Measurements from ENCODE around the gene APBB2.

APBB2 gene

DNA sequence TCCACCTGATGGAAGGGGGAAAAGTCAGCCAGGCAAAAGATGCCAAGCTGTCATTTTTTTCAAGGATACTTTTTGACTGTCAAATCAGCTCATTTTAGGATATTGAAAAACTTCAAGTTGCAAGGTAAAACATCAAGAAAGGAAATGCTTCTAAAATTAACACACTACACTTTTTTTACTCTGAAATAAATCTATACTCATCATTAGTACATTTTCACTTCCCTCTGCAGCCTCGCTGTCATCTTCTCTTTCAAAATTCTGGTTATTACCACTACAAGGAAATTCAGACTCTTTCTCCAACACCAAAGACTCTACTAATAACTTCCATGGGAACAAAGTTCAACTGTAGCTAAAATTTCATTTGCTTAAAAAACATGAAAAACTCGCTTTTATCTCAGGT is 41.6 kb downstream of the APBB2 start:
- DNase-seq (ENCODE audit: low spot score): no peak
- TF ChIP-seq CTCF (IDR thresholded peaks at IDR 0.05; ENCODE audit: borderline replicate concordance, control extremely low read depth, extremely low read depth, insufficient read depth, missing control alignments): no peak
- in situ Hi-C loops (cut with MboI; ENCODE audit: low sequenced_read_pairs, unreplicated experiment): no loop called here

DNA sequence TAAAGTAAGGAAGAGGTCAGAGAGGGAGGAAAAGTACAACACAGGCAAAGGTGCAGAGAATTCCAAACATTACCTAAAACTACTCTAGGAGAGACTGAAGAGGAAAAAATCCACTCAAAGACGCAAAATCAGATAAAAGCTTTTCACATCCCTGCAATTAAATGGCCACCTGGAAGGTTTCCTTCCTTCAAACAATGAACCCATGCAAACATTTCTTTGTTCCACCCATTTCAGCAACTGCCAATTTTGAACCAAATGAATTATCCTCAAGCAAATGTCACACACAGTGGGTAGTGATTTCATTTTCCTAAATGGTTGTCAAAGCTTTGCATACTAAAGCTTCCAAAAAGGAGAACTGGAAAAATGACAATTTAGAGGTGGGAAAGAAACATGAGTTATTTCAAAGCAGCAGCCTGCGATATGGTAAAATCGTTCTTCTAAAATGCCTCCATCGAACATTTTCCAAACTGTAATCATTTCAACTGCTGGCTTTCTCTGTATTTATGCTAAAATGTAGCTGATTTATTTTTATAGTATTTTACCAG is 45.0 kb downstream of the APBB2 start:
- in situ Hi-C loops (cut with MboI; ENCODE audit: low sequenced_read_pairs, unreplicated experiment): no loop called here
- TF ChIP-seq CTCF (IDR thresholded peaks at IDR 0.05; ENCODE audit: borderline replicate concordance, control extremely low read depth, extremely low read depth, insufficient read depth, missing control alignments): no peak
- DNase-seq (ENCODE audit: low spot score): no peak

DNA sequence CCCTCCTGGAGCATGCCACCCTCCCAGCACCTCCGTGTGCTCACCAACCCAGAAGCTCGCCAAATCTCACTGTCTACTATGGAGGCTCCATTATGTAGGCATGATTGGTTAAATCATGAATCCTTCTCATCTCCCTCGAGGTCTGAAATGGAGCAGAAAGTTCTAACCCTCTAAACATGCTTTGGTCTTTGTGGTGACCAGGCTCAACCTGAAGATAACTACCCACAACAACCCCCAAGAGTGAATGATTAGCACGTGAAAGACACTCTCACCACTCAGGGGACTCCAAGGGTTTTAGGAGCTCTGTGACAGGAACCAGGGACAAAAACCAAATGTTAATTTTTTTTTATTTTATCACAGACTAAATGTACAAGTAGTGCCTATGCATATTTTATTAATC is 47.2 kb downstream of the APBB2 start:
- DNase-seq (ENCODE audit: low spot score): no peak
- in situ Hi-C loops (cut with MboI; ENCODE audit: low sequenced_read_pairs, unreplicated experiment): no loop called here
- TF ChIP-seq CTCF (IDR thresholded peaks at IDR 0.05; ENCODE audit: borderline replicate concordance, control extremely low read depth, extremely low read depth, insufficient read depth, missing control alignments): no peak

DNA sequence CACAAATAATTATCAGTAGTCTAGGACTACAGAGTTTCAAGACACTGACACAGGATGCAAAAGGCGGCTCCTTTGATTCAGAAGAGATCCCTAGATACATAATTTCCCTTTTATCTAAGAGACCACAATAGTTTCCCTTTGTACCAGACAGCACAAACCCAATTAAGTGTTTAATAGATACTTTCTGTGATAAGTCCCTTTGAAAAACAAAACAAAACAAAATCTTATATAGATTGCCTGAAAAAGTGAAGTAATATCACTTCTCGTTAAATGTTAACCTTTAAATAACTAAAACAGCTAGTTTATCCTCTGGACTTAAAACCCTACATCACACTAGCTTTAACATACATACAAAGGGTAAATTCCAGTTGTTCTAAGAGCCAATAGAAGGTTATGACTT is 49.9 kb downstream of the APBB2 start:
- DNase-seq (ENCODE audit: low spot score): no peak
- in situ Hi-C loops (cut with MboI; ENCODE audit: low sequenced_read_pairs, unreplicated experiment): no loop called here
- TF ChIP-seq CTCF (IDR thresholded peaks at IDR 0.05; ENCODE audit: borderline replicate concordance, control extremely low read depth, extremely low read depth, insufficient read depth, missing control alignments): no peak

DNA sequence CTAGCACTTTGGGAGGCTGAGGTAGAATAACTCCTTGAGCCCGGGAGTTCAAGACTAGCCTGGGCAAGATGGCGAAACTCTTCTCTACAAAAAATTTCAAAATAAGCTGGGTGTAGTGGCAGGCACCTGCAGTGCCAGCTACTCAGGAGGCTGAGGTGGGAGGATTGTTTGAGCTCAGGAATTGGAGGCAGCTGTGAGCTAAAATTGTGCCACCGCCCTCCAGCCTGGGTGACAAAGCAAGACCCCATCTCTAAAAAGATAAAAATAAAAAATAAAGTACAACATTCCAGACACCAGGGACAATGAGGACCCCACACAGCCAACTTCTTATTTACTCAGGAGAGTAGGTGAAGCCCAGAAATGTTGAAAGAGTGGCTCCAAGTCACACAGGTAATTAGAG is 53.0 kb downstream of the APBB2 start:
- in situ Hi-C loops (cut with MboI; ENCODE audit: low sequenced_read_pairs, unreplicated experiment): no loop called here
- no peak for TF ChIP-seq CTCF (IDR thresholded peaks at IDR 0.05; ENCODE audit: borderline replicate concordance, control extremely low read depth, extremely low read depth, insufficient read depth, missing control alignments)

GRCh38 chr4:41160856-41161255 is 53.5 kb downstream of the APBB2 start:
- TF ChIP-seq CTCF (IDR thresholded peaks at IDR 0.05; ENCODE audit: borderline replicate concordance, control extremely low read depth, extremely low read depth, insufficient read depth, missing control alignments): no peak
- in situ Hi-C loops (cut with MboI; ENCODE audit: low sequenced_read_pairs, unreplicated experiment): no loop called here
- no peak for DNase-seq (ENCODE audit: low spot score)

More for the DNA sequence above, 53.0 kb downstream of the APBB2 start:
- DNase-seq (ENCODE audit: low spot score): no peak

Data from GM13976 (cell line).